Ishikawa (cell line): ENCODE data around the gene DHRS7C.

Experiments
- CEBPB ChIP-seq: IDR thresholded peaks from 2 replicates; pipeline ENCODE4 v1.6.1; 2012
- CREB1 ChIP-seq: IDR thresholded peaks from 2 replicates; pipeline ENCODE4 v1.6.1; 2012; ENCODE audit warnings: low read depth
- EGR1 ChIP-seq: IDR thresholded peaks from 2 replicates; pipeline ENCODE4 v1.6.1; 2012
- EP300 ChIP-seq: IDR thresholded peaks from 2 replicates; pipeline ENCODE4 v1.6.1; 2012; ENCODE audit warnings: borderline replicate concordance
- FOXM1 ChIP-seq: IDR thresholded peaks from 2 replicates; pipeline ENCODE4 v1.6.1; 2012; ENCODE audit warnings: low read depth, borderline replicate concordance
- MAX ChIP-seq: IDR thresholded peaks from 2 replicates; pipeline ENCODE4 v1.6.1; 2012
- NFIC ChIP-seq: IDR thresholded peaks from 2 replicates; pipeline ENCODE4 v1.6.1; 2012
- RAD21 ChIP-seq: IDR thresholded peaks from 2 replicates; pipeline ENCODE4 v1.6.1; 2012; ENCODE audit warnings: low read depth
- TAF1 ChIP-seq: IDR thresholded peaks from 2 replicates; pipeline ENCODE4 v1.6.1; 2012; ENCODE audit warnings: low read depth, mild to moderate bottlenecking
- TCF12 ChIP-seq: IDR thresholded peaks from 2 replicates; pipeline ENCODE4 v1.6.1; 2012; ENCODE audit warnings: low read depth
- TEAD4 ChIP-seq: IDR thresholded peaks from 2 replicates; pipeline ENCODE4 v1.6.1; 2012
- YY1 ChIP-seq: IDR thresholded peaks from 2 replicates; pipeline ENCODE4 v1.6.1; 2012; ENCODE audit warnings: low read depth
- ZBTB7A ChIP-seq: IDR thresholded peaks from 2 replicates; pipeline ENCODE4 v1.6.1; 2012; ENCODE audit warnings: low read depth
- TF ChIP-seq, protein P1 (sequence below): IDR thresholded peaks from 2 replicates; pipeline ENCODE4 v1.6.1; 2012; ENCODE audit warnings: low read depth, mild to moderate bottlenecking
- TF ChIP-seq, protein P2 (sequence below): IDR thresholded peaks from 2 replicates; pipeline ENCODE4 v1.6.1; 2012

The DHRS7C gene

DNA sequence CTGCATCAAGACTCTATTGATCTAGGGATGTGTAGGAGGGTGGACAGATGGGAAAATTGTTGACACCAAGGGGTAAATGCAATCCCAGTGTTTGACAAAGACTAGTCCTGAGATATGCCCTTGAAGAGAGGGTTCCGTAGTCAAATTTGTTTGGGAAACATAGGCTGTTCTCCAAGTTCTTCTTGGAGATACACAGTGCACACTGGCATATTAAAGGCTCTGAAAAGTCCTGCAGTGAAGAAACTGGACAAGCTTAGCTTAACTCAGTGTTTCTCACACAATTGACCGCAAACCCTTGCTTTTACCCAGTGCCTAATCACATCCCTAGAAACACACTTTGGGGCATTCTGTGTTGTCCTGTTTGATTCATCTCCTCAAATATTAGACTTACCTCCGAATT is 10.8 kb downstream of the DHRS7C start:
- TF ChIP-seq YY1 (no peak), TEAD4 (no peak), TAF1 (no peak), EP300 (no peak), EGR1 (no peak), CEBPB (no peak), FOXM1 (no peak), RAD21 (no peak), ZBTB7A (no peak), MAX (no peak), CREB1 (no peak), NFIC (no peak), TCF12 (no peak)
- TF ChIP-seq, protein P1, sequence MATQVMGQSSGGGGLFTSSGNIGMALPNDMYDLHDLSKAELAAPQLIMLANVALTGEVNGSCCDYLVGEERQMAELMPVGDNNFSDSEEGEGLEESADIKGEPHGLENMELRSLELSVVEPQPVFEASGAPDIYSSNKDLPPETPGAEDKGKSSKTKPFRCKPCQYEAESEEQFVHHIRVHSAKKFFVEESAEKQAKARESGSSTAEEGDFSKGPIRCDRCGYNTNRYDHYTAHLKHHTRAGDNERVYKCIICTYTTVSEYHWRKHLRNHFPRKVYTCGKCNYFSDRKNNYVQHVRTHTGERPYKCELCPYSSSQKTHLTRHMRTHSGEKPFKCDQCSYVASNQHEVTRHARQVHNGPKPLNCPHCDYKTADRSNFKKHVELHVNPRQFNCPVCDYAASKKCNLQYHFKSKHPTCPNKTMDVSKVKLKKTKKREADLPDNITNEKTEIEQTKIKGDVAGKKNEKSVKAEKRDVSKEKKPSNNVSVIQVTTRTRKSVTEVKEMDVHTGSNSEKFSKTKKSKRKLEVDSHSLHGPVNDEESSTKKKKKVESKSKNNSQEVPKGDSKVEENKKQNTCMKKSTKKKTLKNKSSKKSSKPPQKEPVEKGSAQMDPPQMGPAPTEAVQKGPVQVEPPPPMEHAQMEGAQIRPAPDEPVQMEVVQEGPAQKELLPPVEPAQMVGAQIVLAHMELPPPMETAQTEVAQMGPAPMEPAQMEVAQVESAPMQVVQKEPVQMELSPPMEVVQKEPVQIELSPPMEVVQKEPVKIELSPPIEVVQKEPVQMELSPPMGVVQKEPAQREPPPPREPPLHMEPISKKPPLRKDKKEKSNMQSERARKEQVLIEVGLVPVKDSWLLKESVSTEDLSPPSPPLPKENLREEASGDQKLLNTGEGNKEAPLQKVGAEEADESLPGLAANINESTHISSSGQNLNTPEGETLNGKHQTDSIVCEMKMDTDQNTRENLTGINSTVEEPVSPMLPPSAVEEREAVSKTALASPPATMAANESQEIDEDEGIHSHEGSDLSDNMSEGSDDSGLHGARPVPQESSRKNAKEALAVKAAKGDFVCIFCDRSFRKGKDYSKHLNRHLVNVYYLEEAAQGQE: no peak
- TF ChIP-seq, protein P2, sequence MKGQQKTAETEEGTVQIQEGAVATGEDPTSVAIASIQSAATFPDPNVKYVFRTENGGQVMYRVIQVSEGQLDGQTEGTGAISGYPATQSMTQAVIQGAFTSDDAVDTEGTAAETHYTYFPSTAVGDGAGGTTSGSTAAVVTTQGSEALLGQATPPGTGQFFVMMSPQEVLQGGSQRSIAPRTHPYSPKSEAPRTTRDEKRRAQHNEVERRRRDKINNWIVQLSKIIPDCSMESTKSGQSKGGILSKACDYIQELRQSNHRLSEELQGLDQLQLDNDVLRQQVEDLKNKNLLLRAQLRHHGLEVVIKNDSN: no peak

DNA sequence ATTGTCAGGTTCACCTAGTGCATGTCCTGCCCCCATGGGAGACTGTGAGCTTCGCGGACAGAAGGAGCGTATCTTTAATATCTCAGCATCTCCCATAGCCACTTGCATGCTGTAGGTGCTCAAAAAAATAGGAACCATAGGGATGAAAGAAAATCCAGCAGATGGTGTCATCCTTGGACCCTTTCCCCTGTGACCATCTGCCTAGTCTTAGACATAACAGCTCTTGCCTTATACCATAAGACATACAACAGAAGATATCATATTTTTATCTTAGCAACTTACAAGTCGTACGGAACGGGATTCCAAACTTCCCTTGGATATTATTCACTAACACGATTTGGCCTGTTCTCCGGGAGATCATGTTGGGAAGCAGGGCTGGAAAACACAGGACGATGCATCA is 14.5 kb downstream of the DHRS7C start:
- TF ChIP-seq TAF1 (no peak), TCF12 (no peak), NFIC (no peak), FOXM1 (no peak), EGR1 (no peak), ZBTB7A (no peak), MAX (no peak), TEAD4 (no peak), CEBPB (no peak), EP300 (no peak), YY1 (no peak), CREB1 (no peak), RAD21 (no peak)
- TF ChIP-seq, protein P2: no peak
- TF ChIP-seq, protein P1: no peak

DNA sequence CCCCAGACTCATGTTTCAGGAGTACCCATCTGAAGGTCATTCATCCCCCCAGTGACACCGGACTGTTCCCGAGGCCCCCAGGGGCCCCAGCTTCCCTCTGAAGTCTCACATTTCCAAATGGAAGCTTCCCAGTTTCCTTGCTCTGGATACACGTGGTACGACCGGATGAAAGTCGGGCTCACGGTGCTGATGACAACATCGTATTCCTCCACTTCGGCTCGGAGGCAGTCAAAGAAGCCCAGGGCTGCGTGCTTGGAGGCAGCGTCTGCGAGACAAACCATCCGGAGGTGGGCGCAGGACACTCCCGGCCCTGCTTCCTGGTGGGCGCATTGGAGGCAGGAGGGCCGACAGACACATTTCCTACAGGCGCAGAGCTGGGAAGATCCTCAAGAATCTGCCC is 18.7 kb downstream of the DHRS7C start:
- no peak for TF ChIP-seq CREB1
- TF ChIP-seq, protein P1: no peak
- no peak for TF ChIP-seq CEBPB
- no peak for TF ChIP-seq MAX
- no peak for TF ChIP-seq TEAD4
- no peak for TF ChIP-seq ZBTB7A
- TF ChIP-seq EGR1: no peak
- no peak for TF ChIP-seq YY1
- no peak for TF ChIP-seq TCF12
- no peak for TF ChIP-seq TAF1
- TF ChIP-seq EP300: no peak
- TF ChIP-seq, protein P2: no peak
- TF ChIP-seq FOXM1: no peak
- no peak for TF ChIP-seq NFIC
- TF ChIP-seq RAD21: no peak

DNA sequence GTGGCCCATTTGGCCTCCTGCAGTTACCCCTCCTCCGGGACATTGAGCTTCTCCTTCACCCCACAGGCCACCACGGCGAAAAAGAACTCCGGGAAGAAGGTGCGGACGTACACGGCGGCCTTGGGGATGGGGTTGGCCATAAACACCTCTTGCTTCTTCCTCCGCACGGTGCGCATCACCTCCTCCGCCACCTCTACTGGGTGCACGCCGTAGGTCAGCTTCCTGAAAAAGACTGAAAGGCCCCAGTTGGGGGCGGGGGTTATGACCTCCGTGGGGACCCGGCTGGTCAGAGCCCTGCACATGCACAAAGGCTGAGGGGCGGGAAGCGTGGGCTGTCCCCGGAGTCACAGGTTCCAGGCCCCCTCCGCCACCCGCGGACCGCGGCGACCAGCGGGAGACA is 19.9 kb downstream of the DHRS7C start:
- TF ChIP-seq NFIC (no peak), EP300 (no peak), CEBPB (no peak), FOXM1 (no peak), CREB1 (no peak), TEAD4 (no peak)
- TF ChIP-seq, protein P1: no peak
